WTC11 (cell line): Measurements from ENCODE around the gene NOX3. TPM values are rescaled to one million over a fixed set of nuclear protein-coding genes. Genes with fewer than 3 reads are reported as not detected.
A peak's percentile ranks its signal among the peaks of the same experiment; 100 is the strongest.

Experiments
- ATAC-seq: fragments of 200-7000 bp; cut with Tn5 transposase; 2 replicates; pipeline ENCODE4 v1.10.0; 2021; ENCODE audit warnings: mild to moderate bottlenecking, moderate library complexity
- CTCF ChIA-PET: fragments of 300-600 bp; sonication (Branson Sonifier 250); formaldehyde crosslinking; loops from one replicate; lab custom pipeline; 2021; ENCODE audit warnings: antibody characterized with exemption; lab: Charles Lee
- POLR2A ChIA-PET: fragments of 350-600 bp; sonication (Branson Sonifier 250); formaldehyde crosslinking; loops from one replicate; lab custom pipeline; 2021; ENCODE audit warnings: antibody characterized with exemption; lab: Charles Lee
- DNase-seq: peaks from one replicate; pipeline ENCODE4 v3.0.0; 2021; ENCODE audit warnings: low spot score
- H3K27ac Mint-ChIP-seq: 2 replicates; pipeline ENCODE4 v1.8.0; 2021; ENCODE audit warnings: mixed read lengths
- H3K27me3 Mint-ChIP-seq: 2 replicates; pipeline ENCODE4 v1.8.0; 2021; ENCODE audit warnings: low read depth, mild to moderate bottlenecking, moderate library complexity, mixed read lengths
- H3K36me3 Mint-ChIP-seq: 2 replicates; pipeline ENCODE4 v1.8.0; 2021; ENCODE audit warnings: mixed read lengths
- H3K4me1 Mint-ChIP-seq: 2 replicates; pipeline ENCODE4 v1.8.0; 2022; ENCODE audit warnings: mixed read lengths
- H3K4me3 Mint-ChIP-seq: 2 replicates; pipeline ENCODE4 v1.8.0; 2021; ENCODE audit warnings: mild to moderate bottlenecking, moderate library complexity, mixed read lengths
- H3K9me3 Mint-ChIP-seq: 2 replicates; pipeline ENCODE4 v1.8.0; 2021; ENCODE audit warnings: mixed read lengths
- AFF4 ChIP-seq: sonication (generic); formaldehyde crosslinking; IDR thresholded peaks from 2 replicates; pipeline ENCODE4 v1.8.1; 2023; ENCODE audit warnings: mild to moderate bottlenecking, missing genetic modification reagents, borderline replicate concordance
- ATF1 ChIP-seq: sonication (generic); formaldehyde crosslinking; IDR thresholded peaks from 2 replicates; pipeline ENCODE4 v1.8.1; 2023; ENCODE audit warnings: mild to moderate bottlenecking, moderate library complexity, missing genetic modification reagents
- ATF3 ChIP-seq: sonication (generic); formaldehyde crosslinking; conservative IDR thresholded peaks from 2 replicates; pipeline ENCODE4 v1.8.1; 2022; ENCODE audit warnings: mild to moderate bottlenecking, missing genetic modification reagents
- E2F1 ChIP-seq: sonication (generic); formaldehyde crosslinking; IDR thresholded peaks from 2 replicates; pipeline ENCODE4 v1.8.0; 2022; ENCODE audit warnings: mild to moderate bottlenecking, missing genetic modification reagents
- FOXJ3 ChIP-seq: sonication (generic); formaldehyde crosslinking; IDR thresholded peaks from 2 replicates; pipeline ENCODE4 v1.9.0; 2021; ENCODE audit warnings: missing genetic modification reagents, mild to moderate bottlenecking, borderline replicate concordance
- FOXK1 ChIP-seq: sonication (generic); formaldehyde crosslinking; IDR thresholded peaks from 2 replicates; pipeline ENCODE4 v1.8.0; 2022; ENCODE audit warnings: mild to moderate bottlenecking, moderate library complexity, missing genetic modification reagents
- GABPB1 ChIP-seq: sonication (generic); formaldehyde crosslinking; IDR thresholded peaks from 2 replicates; pipeline ENCODE4 v1.8.1; 2023; ENCODE audit warnings: mild to moderate bottlenecking, missing genetic modification reagents
- JUN ChIP-seq: sonication (generic); formaldehyde crosslinking; IDR thresholded peaks from 2 replicates; pipeline ENCODE4 v1.8.0; 2023; ENCODE audit warnings: mild to moderate bottlenecking, missing genetic modification reagents
- OVOL2 ChIP-seq: fragments of 250-450 bp; sonication (Bioruptor Pico); IDR thresholded peaks from 2 replicates; pipeline ENCODE4 v1.9.0; 2021; ENCODE audit warnings: mild to moderate bottlenecking, borderline replicate concordance
- SP1 ChIP-seq: sonication (generic); formaldehyde crosslinking; conservative IDR thresholded peaks from 2 replicates; pipeline ENCODE4 v1.8.1; 2022; ENCODE audit warnings: missing genetic modification reagents
- STAT6 ChIP-seq: sonication (generic); formaldehyde crosslinking; conservative IDR thresholded peaks from 2 replicates; pipeline ENCODE4 v1.8.1; 2023; ENCODE audit warnings: mild to moderate bottlenecking, low read depth, missing genetic modification reagents, moderate library complexity
- ZBTB21 ChIP-seq: sonication (generic); formaldehyde crosslinking; IDR thresholded peaks from 2 replicates; pipeline ENCODE4 v1.8.1; 2023; ENCODE audit warnings: mild to moderate bottlenecking, missing genetic modification reagents, borderline replicate concordance
- ZNF121 ChIP-seq: sonication (generic); formaldehyde crosslinking; IDR thresholded peaks from 2 replicates; pipeline ENCODE4 v1.8.0; 2023; ENCODE audit warnings: missing genetic modification reagents
- ZNF281 ChIP-seq: sonication (generic); formaldehyde crosslinking; IDR thresholded peaks from 2 replicates; pipeline ENCODE4 v1.8.0; 2023; ENCODE audit warnings: mild to moderate bottlenecking, missing genetic modification reagents
- total RNA-seq: library from RNA; stranded (reverse); gene quantifications from 3 replicates; pipeline ENCODE4 v1.2.3, GENCODE V29; 2021
- TF ChIP-seq, protein P1 (sequence below): sonication (generic); formaldehyde crosslinking; IDR thresholded peaks from 2 replicates; pipeline ENCODE4 v1.8.1; 2022; ENCODE audit warnings: low read depth, missing genetic modification reagents, borderline replicate concordance

NOX3 gene
- total RNA-seq, 1 experiment from 2014 or later = not detected

DNA sequence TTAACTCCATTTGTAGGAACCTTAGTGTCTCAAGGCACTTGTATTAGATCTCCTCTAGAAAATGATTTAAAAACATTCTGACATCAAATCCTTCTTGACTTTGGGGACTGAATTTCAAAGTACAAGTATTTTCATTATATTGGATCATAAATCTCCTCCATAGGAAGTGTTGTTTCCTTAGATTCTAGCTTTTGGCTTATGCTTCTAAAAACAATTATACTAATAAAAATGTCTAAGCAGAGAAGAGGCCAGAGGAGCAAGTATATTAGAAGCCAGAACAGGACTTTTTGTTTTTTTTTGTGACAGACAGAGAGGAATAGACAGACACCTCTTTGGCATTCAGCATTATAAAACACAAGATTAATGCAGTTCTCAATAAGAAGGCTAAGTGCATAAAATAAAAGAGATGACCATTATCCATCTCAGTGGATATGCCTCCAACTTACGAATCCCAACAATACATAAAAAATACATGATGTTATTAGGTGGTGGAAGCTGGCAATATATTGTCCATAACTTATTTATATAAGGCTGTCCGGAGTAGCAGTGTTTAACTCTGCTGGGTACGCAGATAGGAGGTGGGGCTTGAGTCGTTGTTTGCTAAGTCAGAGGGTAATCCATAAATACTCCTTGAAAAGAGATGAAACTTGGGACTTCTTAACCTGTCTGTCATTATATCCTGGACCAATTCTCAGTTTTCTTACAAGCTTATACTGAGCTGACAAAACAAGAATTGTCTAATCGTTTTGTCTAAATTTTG, 31.9 kb upstream of the NOX3 start (continued):
- no peak for TF ChIP-seq AFF4
- no peak for TF ChIP-seq JUN
- no peak for TF ChIP-seq ZBTB21 (CRISPR knock-in tag)
- TF ChIP-seq FOXK1 = no peak
- TF ChIP-seq E2F1 (CRISPR knock-in tag) = no peak

GRCh38 chr6:155486721-155487294, 31.2 kb upstream of the NOX3 start:
- POLR2A ChIA-PET = no interaction called here
- 0 out of 2 replicates have a peak, but pooled peaks cover 4% of the 10 kb centered on the region for H3K9me3 Mint-ChIP-seq
- DNase-seq = no peak
- ATAC-seq = no peak
- H3K36me3 Mint-ChIP-seq = no peaks in the 10 kb centered on the region
- no peak overlapping the region for H3K27ac Mint-ChIP-seq
- H3K4me3 Mint-ChIP-seq = no peak overlapping the region
- CTCF ChIA-PET = no interaction called here
- H3K4me1 Mint-ChIP-seq = no peaks in the 10 kb centered on the region
- TF ChIP-seq GABPB1 (CRISPR knock-in tag) (peak; percentile 94), SP1 (no peak)
- TF ChIP-seq, all 79 proteins: peak for 1
- no peaks in the 10 kb centered on the region for H3K27me3 Mint-ChIP-seq

DNA sequence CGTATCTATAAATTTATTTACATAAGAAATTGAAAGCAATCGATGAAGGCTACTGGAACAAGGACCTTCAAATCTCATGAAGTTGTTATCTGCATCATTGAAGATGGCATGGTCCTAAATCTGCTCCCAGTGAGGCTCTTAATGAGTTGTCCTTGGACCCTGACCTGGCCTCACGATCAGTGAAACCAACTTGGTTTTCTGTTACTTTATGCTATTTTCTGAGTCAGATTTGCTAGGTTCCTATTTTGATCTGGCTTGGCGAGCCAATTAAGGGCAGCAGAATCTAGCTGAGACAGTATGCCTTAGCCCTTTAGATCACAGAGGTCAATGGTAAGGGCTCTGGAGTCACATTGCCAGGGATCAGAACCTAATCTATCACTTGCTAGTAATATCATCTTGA, 30.1 kb upstream of the NOX3 start:
- H3K9me3 Mint-ChIP-seq = 0 out of 2 replicates have a peak, but pooled peaks cover 4% of the 10 kb centered on the region
- ATAC-seq (no peak), DNase-seq (no peak)
- no peaks in the 10 kb centered on the region for H3K36me3 Mint-ChIP-seq
- no peaks in the 10 kb centered on the region for H3K4me1 Mint-ChIP-seq
- POLR2A ChIA-PET = no interaction called here
- no peak overlapping the region for H3K4me3 Mint-ChIP-seq
- no peaks in the 10 kb centered on the region for H3K27me3 Mint-ChIP-seq
- CTCF ChIA-PET = no interaction called here
- TF ChIP-seq ATF1 (CRISPR knock-in tag) (no peak), SP1 (no peak)
- TF ChIP-seq, protein P1, sequence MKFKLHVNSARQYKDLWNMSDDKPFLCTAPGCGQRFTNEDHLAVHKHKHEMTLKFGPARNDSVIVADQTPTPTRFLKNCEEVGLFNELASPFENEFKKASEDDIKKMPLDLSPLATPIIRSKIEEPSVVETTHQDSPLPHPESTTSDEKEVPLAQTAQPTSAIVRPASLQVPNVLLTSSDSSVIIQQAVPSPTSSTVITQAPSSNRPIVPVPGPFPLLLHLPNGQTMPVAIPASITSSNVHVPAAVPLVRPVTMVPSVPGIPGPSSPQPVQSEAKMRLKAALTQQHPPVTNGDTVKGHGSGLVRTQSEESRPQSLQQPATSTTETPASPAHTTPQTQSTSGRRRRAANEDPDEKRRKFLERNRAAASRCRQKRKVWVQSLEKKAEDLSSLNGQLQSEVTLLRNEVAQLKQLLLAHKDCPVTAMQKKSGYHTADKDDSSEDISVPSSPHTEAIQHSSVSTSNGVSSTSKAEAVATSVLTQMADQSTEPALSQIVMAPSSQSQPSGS (CRISPR knock-in tag) = no peak
- no peak overlapping the region for H3K27ac Mint-ChIP-seq

DNA sequence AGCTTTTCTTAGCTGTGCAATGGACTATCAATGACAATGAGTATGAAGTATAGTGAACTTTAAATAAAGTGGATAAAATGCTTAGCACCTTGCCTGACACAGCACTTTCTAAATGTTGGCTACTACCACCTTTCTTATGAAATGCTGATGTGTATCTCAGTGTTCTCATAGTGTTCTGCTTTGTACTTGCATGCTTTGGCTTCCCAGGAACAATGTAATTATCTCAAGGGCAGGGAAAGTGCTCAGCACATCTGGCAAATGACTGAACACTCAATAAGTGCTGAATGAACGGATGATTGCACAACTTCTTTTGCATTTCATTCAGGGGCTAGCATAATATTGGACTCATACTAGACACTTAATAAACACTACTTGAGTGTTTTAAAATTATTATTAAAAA, 28.2 kb upstream of the NOX3 start:
- CTCF ChIA-PET = no interaction called here
- Mint-ChIP-seq H3K4me1 (no peaks in the 10 kb centered on the region), H3K4me3 (no peak overlapping the region), H3K27me3 (no peaks in the 10 kb centered on the region), H3K9me3 (0 out of 2 replicates have a peak, but pooled peaks cover 4% of the 10 kb centered on the region), H3K27ac (no peak overlapping the region), H3K36me3 (no peaks in the 10 kb centered on the region)
- ATAC-seq (no peak), DNase-seq (no peak)
- POLR2A ChIA-PET = no interaction called here
- TF ChIP-seq ATF3 (CRISPR knock-in tag) (no peak), STAT6 (CRISPR knock-in tag) (no peak), E2F1 (CRISPR knock-in tag) (no peak), OVOL2 (CRISPR knock-in tag) (no peak), ZNF281 (CRISPR knock-in tag) (no peak), ZNF121 (CRISPR knock-in tag) (no peak), FOXJ3 (CRISPR knock-in tag) (no peak)
